GM13977 (cell line): ENCODE results near the gene CYP2J2.

Experiments used
- DNase-seq: peaks from one replicate; pipeline ENCODE4 v3.0.0; 2012; ENCODE audit warnings: low spot score
- CTCF ChIP-seq: IDR thresholded peaks from 2 replicates; pipeline ENCODE4 v1.5.1; 2012; ENCODE audit warnings: mild to moderate bottlenecking, control low read depth; ENCODE audit not compliant: insufficient read depth; ENCODE audit errors: extremely low read depth, missing control alignments
- in situ Hi-C: fragments of 300-500 bp; cut with MboI; formaldehyde crosslinking; loops from one replicate; pipeline ENCODE4 v1.12.0; 2022; ENCODE audit warnings: low sequenced_read_pairs, low pct_unique_long_range_greater_than_20kb, mixed read lengths, inconsistent platforms; ENCODE audit not compliant: unreplicated experiment

The CYP2J2 gene

DNA sequence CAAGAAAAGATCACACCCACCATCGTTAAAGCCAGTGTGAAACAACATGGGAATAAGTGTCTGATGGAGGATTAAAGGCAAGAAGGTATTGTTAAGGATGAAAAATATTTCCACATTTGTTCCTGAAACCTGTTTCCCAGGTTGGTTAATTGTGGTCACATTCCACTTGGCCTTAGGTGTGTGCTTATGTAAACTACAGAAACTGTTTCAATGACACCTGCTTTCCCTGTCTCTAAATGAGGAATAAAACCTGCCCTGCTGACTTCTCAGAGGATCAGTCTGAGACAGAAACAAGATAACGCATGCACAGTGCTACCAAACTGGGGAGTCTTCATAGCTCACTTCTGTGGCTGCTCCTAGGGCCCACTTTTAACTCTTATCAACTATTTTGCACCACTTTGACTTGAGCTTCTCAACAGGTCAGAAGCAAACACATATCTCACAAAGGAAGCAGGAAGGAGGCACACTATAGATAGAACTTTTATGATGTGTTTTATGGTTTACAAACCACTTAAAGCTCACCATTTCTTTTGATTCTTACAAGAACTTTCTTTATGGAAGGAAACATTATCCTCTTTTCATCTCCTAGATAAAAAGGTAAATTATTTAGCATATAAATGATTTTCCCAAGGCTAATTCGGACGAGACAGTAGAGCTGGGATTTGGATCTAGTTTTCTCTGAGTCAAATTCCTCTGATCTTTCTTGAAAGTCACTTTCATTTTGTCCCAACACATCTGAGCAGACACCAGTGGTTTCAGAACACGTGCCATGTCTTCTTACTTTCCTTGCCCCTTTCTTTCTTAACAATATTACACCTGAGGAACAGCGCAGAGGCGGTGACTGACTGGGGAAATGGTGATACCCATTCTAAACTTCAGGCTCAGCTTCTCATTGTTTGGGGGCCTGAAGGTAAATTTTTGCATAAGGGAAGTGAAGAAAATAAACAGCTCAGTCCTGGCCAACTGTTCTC, 33.4 kb downstream of the CYP2J2 start:
- DNase-seq: no peak
- no peak for TF ChIP-seq CTCF
- in situ Hi-C loops: no loop called here

DNA sequence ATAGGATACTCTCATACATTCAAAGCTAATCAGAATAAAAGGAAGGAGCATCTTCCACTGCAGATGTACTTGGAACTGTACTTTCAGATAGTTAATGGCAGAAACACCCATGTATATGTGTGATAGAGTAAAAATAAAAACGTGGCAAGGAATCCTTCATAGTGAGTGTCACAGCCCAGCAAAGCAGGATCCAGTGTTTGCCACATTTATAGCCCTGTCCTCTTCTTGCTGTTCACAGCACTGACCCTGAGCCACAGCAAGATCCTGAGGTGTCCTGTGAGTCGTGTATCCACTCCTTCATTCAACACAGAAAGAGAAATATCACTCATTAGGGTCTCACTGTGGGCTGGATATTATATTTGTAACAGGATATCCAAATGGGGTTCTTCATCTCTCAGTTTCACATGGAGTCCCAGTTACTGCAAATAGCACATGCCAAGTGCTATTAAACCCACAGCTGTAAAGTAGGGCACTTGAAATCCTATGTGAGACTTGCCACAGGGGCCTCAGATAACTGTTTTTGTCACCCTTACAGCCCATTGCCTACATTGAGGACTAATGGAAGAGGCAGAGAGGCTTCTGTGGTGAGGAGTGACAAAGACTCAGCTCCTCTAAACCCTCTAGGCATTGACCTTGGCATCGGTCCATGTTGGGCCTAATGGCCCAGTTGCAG, 41.3 kb downstream of the CYP2J2 start:
- no peak for DNase-seq
- in situ Hi-C loops: no loop called here
- TF ChIP-seq CTCF: no peak

DNA sequence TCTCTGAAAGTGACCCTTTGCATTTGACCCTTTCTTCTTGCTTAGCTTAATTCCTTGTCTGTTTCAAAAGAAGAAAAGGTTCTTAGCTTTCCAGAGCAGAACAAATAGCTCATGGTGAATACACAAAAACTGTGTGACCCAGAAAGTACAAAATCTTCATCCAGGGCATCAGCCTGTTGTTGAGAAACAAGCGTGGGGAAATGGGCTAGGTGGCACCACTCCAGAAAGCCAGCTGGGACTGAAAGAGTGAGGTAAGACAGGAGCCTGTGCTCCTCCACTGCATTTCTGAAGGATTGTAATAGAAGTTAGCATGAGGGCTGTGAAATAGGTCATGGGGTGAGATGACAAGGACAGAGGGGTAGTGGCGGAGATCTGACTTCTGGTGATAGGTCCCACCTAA, 45.8 kb downstream of the CYP2J2 start:
- no peak for DNase-seq
- no peak for TF ChIP-seq CTCF
- in situ Hi-C loops: no loop called here

DNA sequence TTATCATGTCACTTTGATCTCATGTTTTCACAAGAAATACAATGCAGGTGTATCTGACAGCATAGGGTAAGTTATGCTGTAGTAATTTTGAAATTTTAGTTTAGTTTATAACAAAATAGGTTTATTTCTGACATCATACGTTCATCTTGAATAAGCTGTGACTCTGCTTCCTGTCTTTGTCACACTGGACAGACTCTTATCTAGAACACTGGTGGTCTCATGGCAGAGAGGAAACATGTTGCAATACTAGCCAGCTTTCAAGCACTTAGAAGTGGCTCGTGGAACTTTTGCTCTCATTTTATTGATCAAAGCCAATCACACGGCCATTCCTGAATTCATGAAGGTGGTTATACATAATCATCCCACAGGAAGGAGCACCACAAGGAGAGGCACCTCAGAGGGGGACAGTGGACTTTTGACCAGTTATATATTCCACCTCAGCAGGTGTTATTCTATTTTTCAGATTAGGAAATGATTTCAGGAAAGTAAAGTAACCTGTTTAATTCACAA, 46.5 kb downstream of the CYP2J2 start:
- TF ChIP-seq CTCF: no peak
- no peak for DNase-seq
- in situ Hi-C loops: no loop called here

DNA sequence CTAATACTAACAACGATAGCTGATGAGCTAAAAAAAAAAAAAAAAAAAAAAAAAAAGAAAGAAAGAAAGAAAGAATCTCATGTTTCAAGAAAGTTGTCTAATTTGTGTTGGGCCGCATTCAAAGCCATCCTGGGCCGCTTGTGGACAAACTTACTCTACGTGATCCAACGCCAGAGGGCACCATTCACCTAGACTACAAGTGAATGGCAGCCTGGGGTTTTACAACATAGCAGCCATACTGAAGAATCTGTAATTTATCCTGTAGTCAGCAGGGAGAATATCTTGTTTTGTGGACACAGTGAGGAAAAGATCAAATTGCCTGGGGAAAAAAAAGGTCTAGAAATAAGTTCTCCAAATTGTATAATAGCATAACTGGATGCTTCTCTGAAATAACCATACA, 47.0 kb downstream of the CYP2J2 start:
- peak; percentile 32 for DNase-seq
- in situ Hi-C loops: no loop called here
- TF ChIP-seq CTCF: peak; percentile 45

GRCh38 chr1:59878370-59878769, 48.2 kb downstream of the CYP2J2 start:
- no peak for DNase-seq
- in situ Hi-C loops: no loop called here

More at GRCh38 chr1:59878370-59878769, 48.2 kb downstream of the CYP2J2 start:
- no peak for TF ChIP-seq CTCF
